Endodermal cell (in vitro differentiated cells): ENCODE results near the gene DAGLA. TPM values are rescaled to one million over a fixed set of nuclear protein-coding genes. Genes with fewer than 3 reads are reported as not detected.

ENCODE experiments used
- DNase-seq: peaks from one replicate; pipeline ENCODE4 v3.0.0-alpha.2; 2017
- H3K27ac ChIP-seq: 2 replicates; pipeline ENCODE4 v1.5.1; 2013; ENCODE audit warnings: mild to moderate bottlenecking, low read depth, low read length, moderate library complexity
- H3K27me3 ChIP-seq: 2 replicates; pipeline ENCODE4 v1.6.1; 2013; ENCODE audit warnings: mild to moderate bottlenecking, low read length, moderate library complexity; ENCODE audit not compliant: insufficient read depth, control insufficient read depth, poor library complexity, severe bottlenecking
- H3K36me3 ChIP-seq: 2 replicates; pipeline ENCODE4 v1.7.0; 2013; ENCODE audit warnings: mild to moderate bottlenecking, low read length, moderate library complexity; ENCODE audit not compliant: control insufficient read depth, insufficient read depth
- H3K4me1 ChIP-seq: one replicate; pipeline ENCODE4 v1.7.0; 2013; ENCODE audit warnings: low read length; ENCODE audit not compliant: control insufficient read depth, insufficient read depth
- H3K4me3 ChIP-seq: 2 replicates; pipeline ENCODE4 v1.5.1; 2013; ENCODE audit warnings: mild to moderate bottlenecking, low read length, moderate library complexity
- H3K9ac ChIP-seq: 2 replicates; pipeline ENCODE4 v1.6.1; 2013; ENCODE audit warnings: mild to moderate bottlenecking, low read length, moderate library complexity; ENCODE audit not compliant: poor library complexity, severe bottlenecking; ENCODE audit errors: extremely low read depth
- H3K9me3 ChIP-seq: 2 replicates; pipeline ENCODE4 v1.6.1; 2013; ENCODE audit warnings: mild to moderate bottlenecking, low read length, moderate library complexity; ENCODE audit not compliant: control insufficient read depth
- H3K27ac Mint-ChIP-seq: 2 replicates; pipeline ENCODE4 v1.8.0; 2020; ENCODE audit warnings: mixed read lengths
- H3K27me3 Mint-ChIP-seq: 2 replicates; pipeline ENCODE4 v1.8.0; 2021; ENCODE audit warnings: mild to moderate bottlenecking, mixed read lengths; ENCODE audit not compliant: insufficient read depth
- H3K36me3 Mint-ChIP-seq: 2 replicates; pipeline ENCODE4 v1.8.0; 2020; ENCODE audit warnings: low read depth, mixed read lengths
- H3K4me1 Mint-ChIP-seq: 2 replicates; pipeline ENCODE4 v1.8.0; 2020; ENCODE audit warnings: mixed read lengths
- H3K4me3 Mint-ChIP-seq: 2 replicates; pipeline ENCODE4 v1.8.0; 2020; ENCODE audit warnings: mild to moderate bottlenecking, moderate library complexity, mixed read lengths
- H3K9me3 Mint-ChIP-seq: 2 replicates; pipeline ENCODE4 v1.8.0; 2020; ENCODE audit warnings: mild to moderate bottlenecking, mixed read lengths
- WGBS, 2 experiments: methylation state at CpG; one replicate each; pipeline versions ENCODE4 v1.1.5 to v1.1.7; 2013; ENCODE audit warnings: missing lambda C conversion rate in 2 of 2, mixed read lengths in 1 of 2; ENCODE audit not compliant: insufficient coverage in 1 of 2, insufficient read length in 1 of 2; 5-methylcytosine and 5-hydroxymethylcytosine counted together
- total RNA-seq, 2 donors: library from RNA; stranded (reverse); fragmentation: NEBNext Ultra II Directional in 1 of 2; extraction: Animal tissue kit (Norgen Biotek cat#: 25700) in 1 of 2; gene quantifications; 2 replicates in 1 of 2; 3 replicates in 1 of 2; pipeline ENCODE4 v1.2.1, GENCODE V29; 2021
- TF ChIP-seq, protein P1 (sequence below): fragments of 200-600 bp; sonication (generic); conservative IDR thresholded peaks from 2 replicates; pipeline ENCODE4 v1.5.0; 2021; ENCODE audit warnings: antibody characterized with exemption, mild to moderate bottlenecking

The DAGLA gene
- total RNA-seq, 2 donors from 2014 or later: 5.6 to 8.7 TPM

- 92 to 97% methylated on average over 13 to 17 of the region's 17 CpGs for WGBS, 2 experiments
- H3K36me3 Mint-ChIP-seq: peaks cover 9% of the 10 kb centered on the region
- Histone ChIP-seq H3K9ac (no peak overlapping the region), H3K4me1 (peaks cover 8% of the 10 kb centered on the region), H3K9me3 (no peaks in the 10 kb centered on the region), H3K27ac (no peak overlapping the region), H3K4me3 (no peak overlapping the region), H3K27me3 (no peaks in the 10 kb centered on the region), H3K36me3 (no peaks in the 10 kb centered on the region)
- H3K27ac Mint-ChIP-seq: no peak overlapping the region
- TF ChIP-seq, protein P1, sequence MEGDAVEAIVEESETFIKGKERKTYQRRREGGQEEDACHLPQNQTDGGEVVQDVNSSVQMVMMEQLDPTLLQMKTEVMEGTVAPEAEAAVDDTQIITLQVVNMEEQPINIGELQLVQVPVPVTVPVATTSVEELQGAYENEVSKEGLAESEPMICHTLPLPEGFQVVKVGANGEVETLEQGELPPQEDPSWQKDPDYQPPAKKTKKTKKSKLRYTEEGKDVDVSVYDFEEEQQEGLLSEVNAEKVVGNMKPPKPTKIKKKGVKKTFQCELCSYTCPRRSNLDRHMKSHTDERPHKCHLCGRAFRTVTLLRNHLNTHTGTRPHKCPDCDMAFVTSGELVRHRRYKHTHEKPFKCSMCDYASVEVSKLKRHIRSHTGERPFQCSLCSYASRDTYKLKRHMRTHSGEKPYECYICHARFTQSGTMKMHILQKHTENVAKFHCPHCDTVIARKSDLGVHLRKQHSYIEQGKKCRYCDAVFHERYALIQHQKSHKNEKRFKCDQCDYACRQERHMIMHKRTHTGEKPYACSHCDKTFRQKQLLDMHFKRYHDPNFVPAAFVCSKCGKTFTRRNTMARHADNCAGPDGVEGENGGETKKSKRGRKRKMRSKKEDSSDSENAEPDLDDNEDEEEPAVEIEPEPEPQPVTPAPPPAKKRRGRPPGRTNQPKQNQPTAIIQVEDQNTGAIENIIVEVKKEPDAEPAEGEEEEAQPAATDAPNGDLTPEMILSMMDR: no peak
- no peak overlapping the region for H3K4me3 Mint-ChIP-seq
- no peaks in the 10 kb centered on the region for H3K27me3 Mint-ChIP-seq
- DNase-seq: no peak
- no peaks in the 10 kb centered on the region for H3K9me3 Mint-ChIP-seq
- H3K4me1 Mint-ChIP-seq: no peaks in the 10 kb centered on the region
These were observed 55.2 kb downstream of the DAGLA start for GRCh38 chr11:61735391-61735790.

GRCh38 chr11:61736310-61736709, 56.1 kb downstream of the DAGLA start:
- Mint-ChIP-seq H3K9me3 (no peaks in the 10 kb centered on the region), H3K4me3 (no peak overlapping the region), H3K4me1 (no peaks in the 10 kb centered on the region), H3K27me3 (no peaks in the 10 kb centered on the region), H3K27ac (no peak overlapping the region), H3K36me3 (peaks cover 7% of the 10 kb centered on the region)
- no peaks in the 10 kb centered on the region for H3K36me3 ChIP-seq
- no peak overlapping the region for H3K27ac ChIP-seq
- no peak overlapping the region for H3K4me3 ChIP-seq
- peaks cover 4% of the 10 kb centered on the region for H3K4me1 ChIP-seq
- no peak overlapping the region for H3K9ac ChIP-seq
- DNase-seq: no peak
- H3K27me3 ChIP-seq: no peaks in the 10 kb centered on the region
- no peaks in the 10 kb centered on the region for H3K9me3 ChIP-seq
- 89 to 90% methylated on average over 3 to 5 of the region's 5 CpGs for WGBS, 2 experiments
- TF ChIP-seq, protein P1: no peak

DNA sequence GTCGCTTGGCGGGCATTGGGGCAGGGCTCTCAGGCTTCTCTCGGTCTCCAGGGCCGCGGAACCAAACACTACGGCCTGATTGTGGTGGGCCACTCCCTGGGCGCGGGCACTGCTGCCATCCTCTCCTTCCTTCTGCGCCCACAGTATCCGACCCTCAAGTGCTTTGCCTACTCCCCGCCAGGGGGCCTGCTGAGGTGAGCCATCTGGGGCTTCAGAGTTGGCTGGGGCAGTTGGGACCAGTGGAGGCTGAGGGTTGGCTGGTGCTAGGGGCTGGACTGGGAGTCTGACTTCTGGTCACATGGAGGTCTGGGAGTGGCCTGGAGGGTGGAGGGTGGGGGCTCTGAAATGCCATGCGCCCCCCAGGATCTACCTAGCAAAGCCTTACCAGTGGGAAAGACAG, 56.9 kb downstream of the DAGLA start:
- WGBS, 2 experiments: 89 to 96% methylated on average over 5 to 12 of the region's 12 CpGs
- peaks cover 11% of the 10 kb centered on the region for H3K36me3 Mint-ChIP-seq
- Histone ChIP-seq H3K9ac (no peak overlapping the region), H3K4me3 (no peak overlapping the region), H3K9me3 (no peaks in the 10 kb centered on the region), H3K27me3 (no peaks in the 10 kb centered on the region), H3K4me1 (peaks cover 4% of the 10 kb centered on the region), H3K36me3 (no peaks in the 10 kb centered on the region), H3K27ac (no peak overlapping the region)
- H3K9me3 Mint-ChIP-seq: no peaks in the 10 kb centered on the region
- peak; percentile 70 for DNase-seq
- no peaks in the 10 kb centered on the region for H3K4me1 Mint-ChIP-seq
- H3K4me3 Mint-ChIP-seq: no peak overlapping the region
- no peaks in the 10 kb centered on the region for H3K27me3 Mint-ChIP-seq
- no peak overlapping the region for H3K27ac Mint-ChIP-seq
- TF ChIP-seq, protein P1: peak; percentile 37
